HCT116 (cell line): ENCODE measurements around the gene DTYMK. TPM values are rescaled to one million over a fixed set of nuclear protein-coding genes. Genes with fewer than 3 reads are reported as not detected.

Experiments used
- ATAC-seq: fragments of 200-7000 bp; cut with Tn5 transposase; 2 replicates; pipeline ENCODE4 v1.9.1; 2020; ENCODE audit warnings: mild to moderate bottlenecking, moderate library complexity
- BruUV-seq: library from RNA; stranded (reverse); fragments of 400-500 nt; replicated peaks from 2 replicates; lab custom pipeline; 2021; lab: Mats Ljungman, UMichigan
- CTCF ChIA-PET: fragments of 300-600 bp; sonication (Branson Sonifier 250); formaldehyde crosslinking; loops from one replicate; lab custom pipeline; 2021; ENCODE audit warnings: antibody characterized with exemption; lab: Charles Lee
- POLR2A ChIA-PET: fragments of 300-600, 350-600 bp; sonication (Branson Sonifier 250); formaldehyde crosslinking; loops from one replicate; lab custom pipeline; 2021; ENCODE audit warnings: antibody characterized with exemption; lab: Charles Lee
- RAD21 ChIA-PET, 2 experiments: fragments of 300-600 bp; sonication (Branson Sonifier 250); formaldehyde crosslinking; loops; one replicate each; lab custom pipeline; 2023; ENCODE audit warnings: low total read pairs in 2 of 2; ENCODE audit not compliant: uncharacterized antibody in 2 of 2, unreplicated experiment in 2 of 2, low non-redundant PET in 1 of 2; lab: Charles Lee
- DNase-seq: peaks from one replicate; pipeline ENCODE4 v3.0.0-alpha.2; 2010; ENCODE audit warnings: low read depth, low spot score
- H2AFZ ChIP-seq: fragments of 200-600 bp; shearing (Covaris generic), sonication (generic); 2 replicates; pipeline ENCODE4 v1.6.1; 2017; ENCODE audit warnings: low read depth, mixed run types, mixed read lengths, antibody characterized with exemption, low read length; ENCODE audit not compliant: poor library complexity, severe bottlenecking
- H3K27ac ChIP-seq: 2 replicates; pipeline ENCODE4 v1.5.1; 2012; ENCODE audit warnings: low read depth, low read length
- H3K27me3 ChIP-seq: fragments of 200-600 bp; sonication (generic); 2 replicates; pipeline ENCODE4 v1.6.1; 2016; ENCODE audit warnings: mixed run types, low read length, mixed read lengths; ENCODE audit not compliant: insufficient read depth
- H3K36me3 ChIP-seq, 2 experiments: fragments of 200-500 bp in 1 of 2; fragments of 200-600 bp in 1 of 2; sonication (Bioruptor generic) in 1 of 2; sonication (generic) in 1 of 2; 2 replicates each; pipeline versions ENCODE4 v1.5.1 to v1.6.1; 2014 to 2016; ENCODE audit warnings: low read length in 2 of 2, inconsistent platforms in 1 of 2, mixed read lengths in 1 of 2, mixed run types in 1 of 2; ENCODE audit not compliant: insufficient read depth in 2 of 2, control insufficient read depth in 1 of 2
- H3K4me1 ChIP-seq, 2 experiments: fragments of 200-600 bp in 1 of 2; sonication (generic) in 1 of 2; 2 replicates each; pipeline versions ENCODE4 v1.5.1 to v1.6.1; 2012 to 2017; ENCODE audit warnings: low read length in 2 of 2, inconsistent platforms in 1 of 2, mild to moderate bottlenecking in 1 of 2, mixed read lengths in 1 of 2, mixed run types in 1 of 2, moderate library complexity in 1 of 2; ENCODE audit not compliant: insufficient read depth in 2 of 2, control insufficient read depth in 1 of 2
- H3K4me2 ChIP-seq: fragments of 200-600 bp; sonication (generic); 2 replicates; pipeline ENCODE4 v1.6.1; 2017; ENCODE audit warnings: mixed run types, low read length, mixed read lengths
- H3K4me3 ChIP-seq, 2 experiments: fragments of 200-600 bp in 1 of 2; sonication (generic) in 1 of 2; replicated peaks in 1 of 2; 2 replicates each; pipeline ENCODE4 v1.5.1; 2011 to 2016; ENCODE audit warnings: low read length in 2 of 2, control low read depth in 1 of 2, low read depth in 1 of 2, mild to moderate bottlenecking in 1 of 2, mixed read lengths in 1 of 2, mixed run types in 1 of 2
- H3K79me2 ChIP-seq: fragments of 200-600 bp; sonication (generic); 2 replicates; pipeline ENCODE4 v1.6.1; 2017; ENCODE audit warnings: mild to moderate bottlenecking, mixed run types, low read length, moderate library complexity, mixed read lengths; ENCODE audit not compliant: insufficient read depth
- H3K9ac ChIP-seq: fragments of 200-600 bp; sonication (generic); 2 replicates; pipeline ENCODE4 v1.6.1; 2016; ENCODE audit warnings: low read length, mixed read lengths
- H3K9me2 ChIP-seq: fragments of 200-600 bp; sonication (generic), shearing (Covaris generic); 2 replicates; pipeline ENCODE4 v1.6.1; 2017; ENCODE audit warnings: mixed run types, mild to moderate bottlenecking, moderate library complexity; ENCODE audit not compliant: insufficient read depth
- H3K9me3 ChIP-seq, 2 experiments: fragments of 200-500 bp in 1 of 2; fragments of 200-600 bp in 1 of 2; sonication (Bioruptor generic) in 1 of 2; sonication (generic) in 1 of 2; 2 replicates each; pipeline ENCODE4 v1.6.1; 2014 to 2017; ENCODE audit warnings: low read length in 2 of 2, mixed read lengths in 2 of 2, inconsistent platforms in 1 of 2, low read depth in 1 of 2, mild to moderate bottlenecking in 1 of 2, mixed run types in 1 of 2, moderate library complexity in 1 of 2; ENCODE audit not compliant: control insufficient read depth in 1 of 2, insufficient read depth in 1 of 2
- H4K20me1 ChIP-seq: fragments of 200-600 bp; sonication (generic), shearing (Covaris generic); 2 replicates; pipeline ENCODE4 v1.6.1; 2017; ENCODE audit warnings: mixed run types, mild to moderate bottlenecking, moderate library complexity; ENCODE audit not compliant: insufficient read depth
- ATF3 ChIP-seq: IDR thresholded peaks from 2 replicates; pipeline ENCODE4 v1.6.1; 2012
- CBX3 ChIP-seq: IDR thresholded peaks from 2 replicates; pipeline ENCODE4 v1.6.1; 2012; ENCODE audit warnings: low read depth
- CEBPB ChIP-seq: IDR thresholded peaks from 2 replicates; pipeline ENCODE4 v1.6.1; 2012; ENCODE audit warnings: low read depth
- CTCF ChIP-seq, 3 experiments: fragments of 200-600 bp in 1 of 3; sonication (generic) in 1 of 3; IDR thresholded peaks in 2 of 3; conservative IDR thresholded peaks in 1 of 3; 2 replicates each; pipeline ENCODE4 v1.5.1; 2012 to 2017; ENCODE audit warnings: low read depth in 2 of 3, low read length in 2 of 3, antibody characterized with exemption in 1 of 3, borderline replicate concordance in 1 of 3, control low read depth in 1 of 3, mild to moderate bottlenecking in 1 of 3, mixed read lengths in 1 of 3, mixed run types in 1 of 3, moderate library complexity in 1 of 3; ENCODE audit not compliant: insufficient read depth in 1 of 3
- ELF1 ChIP-seq: IDR thresholded peaks from 2 replicates; pipeline ENCODE4 v1.6.1; 2012; ENCODE audit warnings: low read depth, borderline replicate concordance
- MAX ChIP-seq: IDR thresholded peaks from 2 replicates; pipeline ENCODE4 v1.6.1; 2012
- POLR2AphosphoS5 ChIP-seq: IDR thresholded peaks from 2 replicates; pipeline ENCODE4 v1.6.1; 2011; ENCODE audit warnings: mild to moderate bottlenecking, low read depth, low read length, moderate library complexity
- SIN3A ChIP-seq: IDR thresholded peaks from 2 replicates; pipeline ENCODE4 v1.6.1; 2012; ENCODE audit warnings: low read depth
- SP1 ChIP-seq: IDR thresholded peaks from 2 replicates; pipeline ENCODE4 v1.6.1; 2012; ENCODE audit warnings: low read depth
- YY1 ChIP-seq: IDR thresholded peaks from 2 replicates; pipeline ENCODE4 v1.6.1; 2011; ENCODE audit warnings: low read length, low read depth, moderate library complexity, mild to moderate bottlenecking; ENCODE audit not compliant: insufficient replicate concordance; ENCODE audit errors: extremely low read depth
- ZBTB33 ChIP-seq: IDR thresholded peaks from 2 replicates; pipeline ENCODE4 v1.6.1; 2011; ENCODE audit warnings: mild to moderate bottlenecking, low read length, moderate library complexity; ENCODE audit not compliant: insufficient replicate concordance; ENCODE audit errors: extremely low read depth
- intact Hi-C: fragments of 100-400 bp; cut with micrococcal nuclease; formaldehyde crosslinking; loops from 2 replicates; pipeline ENCODE4 v1.10.0; 2022
- total RNA-seq: library from RNA; stranded (reverse); gene quantifications from one replicate; pipeline ENCODE4 v1.2.1, GENCODE V29; 2021; ENCODE audit not compliant: unreplicated experiment

DTYMK gene
- total RNA-seq, 1 experiment from 2014 or later = 83.3 TPM

- no peak overlapping the region for H3K9ac ChIP-seq
- no peak for ATAC-seq
Measured at GRCh38 chr2:241633561-241633960, 53.1 kb downstream of the DTYMK start.

More at GRCh38 chr2:241633561-241633960, 53.1 kb downstream of the DTYMK start:
- Histone ChIP-seq H4K20me1 (no peaks in the 10 kb centered on the region; the same call in 1 of the 2 replicates), H3K4me3 (no peak overlapping the region), H3K79me2 (peaks cover 88% of the 10 kb centered on the region), H3K4me1 (peaks cover 5 to 14% of the 10 kb centered on the region in 2 experiments; a peak in 3 of 4 replicates), H3K27me3 (no peaks in the 10 kb centered on the region), H2AFZ (no peak overlapping the region), H3K27ac (no peak overlapping the region), H3K36me3 (peaks cover 13 to 27% of the 10 kb centered on the region in 2 experiments), H3K4me2 (no peak overlapping the region), H3K9me2 (no peaks in the 10 kb centered on the region), H3K9me3 (no peaks in the 10 kb centered on the region)
- TF ChIP-seq SIN3A (no peak), MAX (no peak), ELF1 (no peak), YY1 (no peak), SP1 (no peak), CBX3 (no peak), POLR2AphosphoS5 (no peak), CEBPB (no peak), ATF3 (no peak), ZBTB33 (no peak), CTCF (IDR thresholded peaks at IDR 0.05 in 2 of 3, conservative IDR thresholded peaks at IDR 0.05 in 1 of 3; ENCODE audit: borderline replicate concordance in 1 of 3, insufficient read depth in 1 of 3, low read depth in 2 of 3, low read length in 2 of 3) (no peak)
- ChIA-PET POLR2A (no interaction called here), CTCF (no interaction called here), RAD21 (no interaction called here)
- no peak for DNase-seq
- BruUV-seq = no TSS peak
- intact Hi-C loops = no loop called here
